Daoy (cell line): ENCODE results near the gene GTF2H3. TPM values are rescaled to one million over a fixed set of nuclear protein-coding genes. Genes with fewer than 3 reads are reported as not detected.

Experiments used
- DNase-seq: peaks from one replicate; pipeline ENCODE4 v3.0.0-alpha.2; 2015; ENCODE audit warnings: low read depth
- total RNA-seq: library from RNA; depleted of rRNA; stranded (reverse); fragments of >200 nt; shearing (Covaris generic); gene quantifications from 2 replicates; pipeline ENCODE4 v1.2.3, GENCODE V29; 2014

The GTF2H3 gene
- total RNA-seq, 1 experiment from 2014 or later = 59.7 TPM

DNA sequence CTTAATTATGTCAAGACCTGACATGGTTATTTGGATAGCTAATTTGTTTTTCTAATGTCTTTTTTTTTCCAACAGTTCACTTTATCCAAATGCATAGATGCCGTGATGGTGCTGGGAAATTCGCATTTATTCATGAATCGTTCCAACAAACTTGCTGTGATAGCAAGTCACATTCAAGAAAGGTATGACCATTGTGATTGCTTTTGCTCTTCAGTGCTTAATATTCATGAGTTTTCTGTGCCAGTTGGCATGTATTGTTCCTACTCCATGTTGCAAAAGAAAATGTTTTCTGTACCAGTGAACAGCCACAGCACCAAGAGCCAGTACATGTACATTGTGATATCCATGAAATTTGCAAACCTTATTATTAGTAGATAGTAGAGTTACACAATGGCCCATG is 11.8 kb downstream of the GTF2H3 start:
- DNase-seq = no peak

DNA sequence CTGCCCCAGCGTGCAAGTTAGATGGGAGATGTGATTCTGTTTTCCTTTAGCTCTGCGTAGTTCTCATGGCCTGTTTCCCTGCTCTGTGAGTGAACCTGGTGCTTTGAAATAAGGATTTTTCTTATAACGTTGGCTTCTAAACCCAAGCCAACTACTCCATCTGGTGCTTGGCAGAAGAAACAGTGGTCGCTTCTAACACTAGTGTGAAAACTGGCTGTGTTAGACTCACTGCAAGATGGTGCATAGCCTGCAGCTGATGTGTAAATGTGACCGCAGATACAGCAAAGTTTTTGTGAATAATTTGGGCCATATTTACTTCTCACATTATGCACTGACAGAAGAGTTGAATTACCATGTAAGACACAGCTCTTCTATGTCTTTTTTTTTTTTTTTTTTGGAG is 12.2 kb downstream of the GTF2H3 start:
- no peak for DNase-seq

GRCh38 chr12:123648401-123648800 is 14.8 kb downstream of the GTF2H3 start:
- no peak for DNase-seq

DNA sequence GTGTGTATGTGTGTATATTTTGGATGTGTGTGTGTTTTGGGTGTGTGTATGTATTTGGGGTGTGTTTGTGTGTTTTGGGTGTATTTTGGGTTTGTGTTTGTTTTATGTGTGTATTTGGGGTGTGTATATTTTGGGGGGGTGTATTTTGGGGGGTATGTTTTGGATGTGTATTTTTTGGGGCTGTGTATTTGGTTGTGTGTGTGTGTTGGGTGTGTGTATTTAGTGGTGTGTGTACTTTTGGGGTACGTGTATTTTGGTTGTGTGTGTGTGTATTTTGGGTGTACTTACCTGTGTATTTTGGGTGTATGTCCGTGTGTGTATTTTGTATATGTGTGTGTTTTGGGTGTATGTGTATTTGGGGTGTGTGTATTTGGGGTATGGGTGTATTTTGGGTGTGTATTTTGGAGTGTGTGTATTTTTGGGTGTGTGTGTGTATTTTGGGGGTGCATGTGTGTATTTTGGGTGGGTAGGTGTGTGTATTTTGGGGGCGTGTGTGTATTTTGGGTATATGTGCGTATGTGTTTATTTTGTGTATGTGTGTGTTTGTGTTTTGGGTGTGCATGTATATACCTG is 20.6 kb downstream of the GTF2H3 start:
- no peak for DNase-seq

GRCh38 chr12:123655420-123655819 is 21.8 kb downstream of the GTF2H3 start:
- no peak for DNase-seq

DNA sequence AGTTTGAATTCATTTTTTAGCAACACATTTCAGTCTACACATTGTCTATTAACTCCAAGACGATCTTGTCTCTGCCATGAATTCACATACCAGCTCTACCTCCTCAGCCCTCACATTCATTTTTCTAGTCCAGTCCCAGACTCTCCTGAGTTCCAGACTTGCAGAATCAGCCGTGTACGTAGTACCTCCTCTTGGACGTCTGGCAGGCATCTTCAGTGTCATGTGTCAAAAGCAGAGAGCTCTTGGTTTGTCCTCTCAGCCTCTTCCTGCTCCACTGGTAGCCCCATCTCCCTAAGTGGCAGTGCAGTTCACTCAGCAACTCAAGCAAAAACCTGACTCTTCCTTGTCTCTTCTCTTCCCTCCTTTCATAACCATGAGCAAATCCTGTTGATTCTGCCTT is 22.8 kb downstream of the GTF2H3 start:
- DNase-seq = no peak

- no peak for DNase-seq
Measured at GRCh38 chr12:123657211-123657610, 23.6 kb downstream of the GTF2H3 start.

DNA sequence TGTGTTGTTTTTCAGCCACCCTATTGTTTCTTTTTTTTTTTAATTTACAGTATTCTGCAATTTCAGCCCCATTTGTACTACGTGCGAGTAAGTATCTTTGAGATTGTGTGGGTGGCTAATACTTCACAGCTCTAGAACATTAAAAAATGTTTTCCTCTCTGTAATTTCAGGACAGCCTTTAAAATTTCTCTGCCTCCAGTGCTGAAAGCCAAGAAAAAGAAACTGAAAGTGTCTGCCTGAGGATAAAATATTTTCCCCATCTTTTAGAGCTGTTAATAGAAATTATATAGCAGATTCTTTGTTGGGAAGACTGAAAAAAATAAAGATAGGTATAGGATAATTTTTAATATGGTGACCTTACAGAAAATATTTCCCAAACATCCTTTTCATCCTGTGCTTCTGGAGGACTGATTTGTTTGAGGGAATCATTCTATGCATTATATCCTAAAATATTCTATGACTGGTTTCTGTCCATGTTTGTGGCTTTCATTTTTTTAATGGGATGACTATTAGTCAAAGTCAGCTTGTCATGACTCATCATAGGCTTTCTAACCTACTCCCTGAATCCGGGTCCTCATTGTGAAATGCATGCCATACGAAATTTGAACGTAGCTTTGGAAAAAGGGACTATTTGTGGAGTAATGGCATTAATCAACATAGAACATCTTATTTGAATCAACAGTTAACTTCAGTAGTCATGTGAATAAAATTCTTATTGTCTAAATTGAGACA is 26.5 kb downstream of the GTF2H3 start:
- peak; percentile 61 for DNase-seq

- DNase-seq = no peak
Measured at GRCh38 chr12:123667771-123668170, 34.1 kb downstream of the GTF2H3 start.

- peak; percentile 96 for DNase-seq
Measured at GRCh38 chr12:123670882-123671728, 37.5 kb downstream of the GTF2H3 start, which contains the start of gene TCTN2. TCTN2 (plus strand) TSS chr12:123671113; CDS start chr12:123671241, 128 bp downstream.

DNA sequence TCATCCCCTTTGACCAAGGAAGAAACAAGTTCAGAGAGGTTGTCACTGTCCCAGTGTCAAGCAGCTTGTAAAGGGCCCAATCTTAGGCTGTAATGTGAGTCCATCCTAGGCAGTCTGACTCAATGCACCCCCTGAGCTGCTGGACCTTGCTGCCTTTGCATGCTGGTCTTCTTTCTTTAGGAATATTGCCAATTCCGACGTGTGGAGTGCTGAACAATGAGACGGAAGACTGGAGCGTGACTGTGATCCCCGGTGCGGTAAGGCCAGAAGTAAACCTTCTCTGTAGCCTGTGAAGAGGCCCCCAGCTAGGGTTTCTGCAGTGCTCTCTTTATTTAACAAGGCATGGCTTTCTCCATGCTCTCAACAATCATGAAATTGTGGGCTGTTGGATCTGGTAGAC is 38.2 kb downstream of the GTF2H3 start:
- peak; percentile 9 for DNase-seq

DNA sequence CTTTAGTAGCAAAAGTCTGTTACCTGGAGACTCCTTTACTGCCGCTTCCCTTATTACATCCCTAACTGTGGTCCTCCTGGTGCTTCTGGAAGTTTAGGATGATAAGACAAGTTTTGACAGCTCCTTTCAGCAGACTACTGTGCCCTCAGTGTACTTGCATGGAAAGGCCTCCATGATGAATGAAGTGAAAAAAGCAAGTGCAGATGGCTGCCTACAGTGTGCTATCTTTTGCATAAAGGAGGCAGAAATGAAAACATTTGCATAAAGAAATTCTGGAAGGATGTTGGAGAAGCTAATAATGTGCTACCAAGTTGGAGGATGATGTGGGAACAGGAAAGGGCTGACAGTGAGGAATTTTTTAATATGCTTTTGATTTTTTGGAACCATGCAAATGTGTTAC is 41.8 kb downstream of the GTF2H3 start:
- DNase-seq = no peak

GRCh38 chr12:123676616-123677320 is 43.1 kb downstream of the GTF2H3 start:
- no peak for DNase-seq

DNA sequence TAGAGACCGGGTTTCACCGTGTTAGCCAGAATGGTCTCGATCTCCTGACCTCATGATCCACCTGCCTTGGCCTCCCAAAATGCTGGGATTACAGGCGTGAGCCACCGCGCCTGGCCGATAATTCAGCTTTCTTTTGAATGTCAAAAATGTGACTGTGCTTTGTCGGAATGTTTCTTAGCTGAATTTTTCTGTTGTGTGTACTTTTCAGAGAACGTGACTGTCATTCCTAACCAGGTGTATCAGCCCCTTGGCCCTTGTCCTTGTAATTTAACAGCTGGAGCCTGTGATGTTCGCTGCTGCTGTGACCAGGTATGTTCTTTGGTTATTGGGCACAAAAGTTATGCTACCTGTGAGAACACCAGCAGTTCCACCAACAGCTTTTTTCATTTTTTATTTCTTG is 45.4 kb downstream of the GTF2H3 start:
- no peak for DNase-seq

DNA sequence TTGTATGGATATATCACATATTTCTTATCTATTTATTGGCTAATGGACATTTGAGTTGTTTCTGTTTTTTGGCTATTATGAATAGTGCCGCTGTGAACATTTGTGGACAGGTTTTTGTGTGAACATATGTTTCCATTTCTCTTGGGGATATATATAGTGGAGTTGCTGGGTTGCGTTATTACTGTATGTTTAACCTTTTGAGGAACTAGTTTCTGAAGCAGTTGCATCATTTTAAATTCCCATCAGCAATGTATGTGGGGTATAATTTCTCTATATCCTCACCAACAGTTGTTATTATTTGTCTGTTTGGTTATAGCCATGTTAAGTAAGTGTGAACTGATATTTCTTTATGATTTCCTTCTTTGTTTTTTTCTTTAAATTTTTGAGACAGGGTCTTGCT is 48.0 kb downstream of the GTF2H3 start:
- no peak for DNase-seq

DNA sequence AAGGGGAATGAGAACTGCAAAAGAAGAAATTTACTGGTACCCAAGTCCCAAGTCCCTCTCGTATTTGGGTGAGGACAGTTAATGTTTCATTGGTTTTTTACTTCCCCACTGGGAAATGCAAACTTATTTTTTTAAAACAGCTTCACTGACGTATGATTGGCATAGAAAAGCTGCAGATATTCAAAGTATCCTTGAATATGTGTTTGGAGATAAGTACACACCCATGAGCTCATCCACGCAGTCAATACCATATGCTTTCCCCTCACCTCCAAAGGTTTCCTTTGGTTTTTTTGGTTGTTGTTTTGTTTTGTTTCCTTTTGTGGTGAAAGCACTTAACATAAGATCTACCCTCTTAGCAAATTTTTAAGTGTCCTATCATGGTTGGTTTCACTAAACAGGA is 50.3 kb downstream of the GTF2H3 start:
- no peak for DNase-seq

DNA sequence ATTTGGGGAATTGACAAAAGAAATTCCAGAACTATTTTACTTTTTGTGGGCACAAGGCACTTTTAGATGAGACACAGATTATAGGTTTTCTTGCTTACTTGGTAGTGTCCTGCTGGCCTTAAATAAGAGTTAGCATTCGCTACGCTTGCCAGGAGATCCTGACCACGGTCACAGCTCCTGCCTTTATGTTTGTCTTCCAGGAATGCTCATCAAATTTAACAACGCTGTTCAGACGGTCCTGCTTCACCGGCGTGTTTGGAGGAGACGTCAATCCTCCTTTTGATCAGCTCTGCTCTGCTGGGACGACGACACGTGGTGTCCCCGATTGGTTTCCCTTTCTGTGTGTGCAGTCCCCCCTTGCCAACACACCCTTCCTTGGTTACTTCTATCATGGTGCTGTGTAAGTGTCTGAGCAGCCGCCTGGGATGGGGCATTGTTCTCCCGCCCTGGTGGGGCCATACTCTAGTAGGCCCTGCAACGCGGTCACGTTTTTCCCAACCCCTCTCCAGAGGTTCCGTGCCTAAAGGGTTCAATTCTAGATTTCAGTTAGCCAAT is 53.1 kb downstream of the GTF2H3 start:
- DNase-seq = no peak

DNA sequence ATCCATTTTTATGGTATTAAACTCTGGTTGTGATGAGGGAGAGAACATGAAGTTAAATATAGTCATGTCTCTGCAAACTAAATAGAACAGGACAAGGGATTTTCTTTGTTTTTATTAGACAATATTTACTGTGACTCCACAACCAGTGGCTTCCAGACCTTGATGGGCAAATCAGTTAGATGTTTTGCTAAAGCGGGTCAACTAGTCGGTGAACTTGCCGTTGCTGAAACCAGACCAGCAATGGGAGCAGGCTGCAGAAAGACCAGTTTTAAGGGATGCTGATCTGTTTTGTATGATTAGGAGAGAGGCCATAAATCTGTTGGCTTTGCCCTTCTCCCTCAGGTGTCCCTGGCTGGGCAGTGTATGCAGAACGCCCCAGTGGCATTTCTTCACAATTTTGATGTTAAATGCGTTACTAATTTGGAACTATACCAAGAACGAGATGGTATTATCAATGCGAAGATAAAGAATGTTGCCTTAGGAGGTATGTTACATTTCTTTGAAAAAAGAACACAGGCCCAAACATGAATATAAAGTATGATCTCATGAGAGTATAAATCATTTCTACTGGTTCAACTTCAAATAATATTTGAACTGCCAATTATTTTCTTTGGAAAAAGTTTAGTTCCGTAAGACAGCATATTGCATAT is 56.7 kb downstream of the GTF2H3 start:
- no peak for DNase-seq

DNA sequence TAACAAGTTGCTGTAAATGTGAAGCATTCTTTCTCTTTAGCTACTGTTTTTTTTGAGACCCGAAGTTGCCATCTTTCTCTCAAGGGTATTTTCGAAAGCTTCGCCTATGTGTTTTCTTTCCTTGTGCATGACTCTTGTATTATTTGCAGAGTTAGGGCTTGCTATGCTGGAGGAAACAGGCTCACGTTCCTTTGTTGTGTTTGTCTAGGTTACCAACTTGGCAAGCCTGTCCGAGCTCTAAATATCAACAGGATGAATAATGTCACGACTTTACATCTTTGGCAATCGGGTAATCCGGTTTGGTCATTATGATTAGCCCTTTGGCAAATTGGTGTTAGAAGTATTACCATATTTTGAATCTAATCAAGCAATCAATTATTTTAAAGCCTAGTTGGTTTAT is 62.6 kb downstream of the GTF2H3 start:
- DNase-seq = no peak

GRCh38 chr12:123696646-123697045 is 63.0 kb downstream of the GTF2H3 start:
- DNase-seq = no peak

GRCh38 chr12:123705935-123706334 is 72.3 kb downstream of the GTF2H3 start:
- DNase-seq = peak; percentile 10
